NCI-H146 treated with DMSO at 0.1 percent for 48 hours (cell line): ENCODE measurements around the gene PRDX2.

Source experiments
- DNase-seq: peaks from one replicate; lab custom pipeline; 2025; ENCODE audit not compliant: unreplicated experiment; lab: John Stamatoyannopoulos, UW

Gene PRDX2

DNA sequence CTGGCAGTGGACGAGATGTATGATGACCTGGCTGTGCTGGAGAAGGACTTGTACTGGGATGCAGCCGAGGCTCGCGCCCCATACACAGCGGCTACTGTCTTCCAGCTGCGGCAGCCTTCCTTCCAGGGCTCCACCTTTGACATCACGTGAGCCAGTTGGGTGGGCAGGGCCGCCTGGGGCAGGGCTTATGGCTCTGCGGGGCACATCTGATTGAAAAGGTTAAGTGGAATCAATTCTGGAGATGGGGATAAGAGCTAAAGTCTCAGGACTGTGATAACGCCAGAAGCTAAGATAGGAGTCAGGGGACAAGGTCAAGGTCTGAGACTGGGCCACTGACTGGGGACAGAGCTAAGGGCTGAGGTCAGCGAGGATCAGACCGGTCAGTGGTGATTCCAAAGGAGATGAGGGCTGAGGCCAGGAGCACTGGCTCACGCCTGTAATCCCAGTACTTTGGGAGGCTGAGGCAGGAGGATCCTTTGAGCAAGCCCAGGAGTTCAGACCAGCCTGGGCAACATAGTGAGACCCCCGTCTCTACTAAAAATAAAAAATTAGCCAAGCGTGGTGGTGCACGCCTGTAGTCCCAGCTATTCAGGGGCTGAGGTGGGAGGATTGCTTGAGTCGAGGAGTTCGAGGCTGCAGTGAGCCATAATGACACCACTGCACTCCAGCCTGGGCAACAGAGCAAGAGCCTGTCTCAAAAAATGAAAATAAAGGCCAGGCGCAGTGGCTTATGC is 45.3 kb downstream of the PRDX2 start:
- DNase-seq, result no peak

DNA sequence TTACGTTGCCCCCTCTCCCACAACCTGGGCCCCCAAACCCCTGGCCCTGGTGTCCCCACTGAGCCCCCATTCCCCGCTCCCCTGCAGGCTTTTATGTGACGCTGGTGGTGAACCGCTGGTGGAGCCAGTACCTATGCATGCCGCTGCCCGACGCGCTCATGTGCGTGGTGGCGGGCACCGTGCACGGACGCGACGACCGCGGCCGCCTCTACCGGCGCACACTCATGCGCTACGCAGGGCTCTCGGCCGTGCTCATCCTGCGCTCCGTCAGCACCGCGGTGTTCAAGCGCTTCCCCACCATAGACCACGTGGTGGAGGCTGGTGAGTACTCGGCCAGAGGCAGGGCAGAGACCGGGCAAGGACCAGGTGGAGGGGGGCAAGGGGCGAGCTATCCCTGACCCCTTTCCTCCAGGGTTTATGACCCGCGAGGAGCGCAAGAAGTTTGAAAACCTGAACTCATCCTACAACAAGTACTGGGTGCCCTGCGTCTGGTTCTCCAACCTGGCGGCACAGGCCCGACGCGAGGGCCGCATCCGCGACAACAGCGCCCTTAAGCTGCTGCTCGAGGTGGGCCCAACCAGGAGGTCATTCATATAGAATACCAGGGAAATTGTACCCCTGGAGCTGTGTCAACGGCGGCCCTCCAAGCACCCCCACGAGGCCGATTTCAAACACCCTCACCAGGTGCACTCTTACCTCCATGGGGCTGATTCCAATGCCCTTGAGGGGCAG is 47.0 kb downstream of the PRDX2 start:
- no peak for DNase-seq

DNA sequence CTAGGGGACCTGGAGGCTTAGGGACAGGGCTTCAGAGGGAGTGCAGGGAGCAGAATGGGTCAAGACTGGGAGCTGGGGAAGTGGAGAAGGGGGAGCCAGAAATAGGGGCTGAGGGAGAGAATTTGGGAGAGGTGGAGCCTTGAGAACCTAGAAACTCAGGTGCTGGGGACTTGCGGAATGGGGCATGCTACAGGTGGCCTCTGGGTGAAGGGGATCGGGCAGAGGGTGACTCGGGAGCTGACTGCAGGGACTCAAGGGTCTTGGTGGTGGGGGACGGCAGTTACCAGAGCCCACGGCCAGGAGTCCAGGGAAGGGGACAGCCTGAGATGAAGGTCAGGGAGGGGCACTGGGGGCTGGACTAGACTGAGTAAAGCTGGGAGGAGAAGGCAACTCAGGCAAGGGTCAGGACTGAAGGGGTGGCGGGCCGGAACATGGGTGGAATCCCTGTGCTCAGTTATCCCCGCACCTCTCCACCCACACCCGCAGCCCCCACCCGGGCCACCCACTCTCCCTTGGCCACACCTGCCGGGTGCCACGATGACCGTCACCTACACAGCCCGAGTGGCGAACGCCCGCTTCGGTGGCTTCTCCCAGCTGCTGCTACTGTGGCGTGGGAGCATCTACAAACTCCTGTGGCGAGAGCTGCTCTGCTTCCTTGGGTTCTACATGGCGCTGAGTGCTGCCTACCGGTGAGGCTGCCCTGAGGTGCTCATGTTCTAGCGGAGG is 49.4 kb downstream of the PRDX2 start:
- no peak for DNase-seq

DNA sequence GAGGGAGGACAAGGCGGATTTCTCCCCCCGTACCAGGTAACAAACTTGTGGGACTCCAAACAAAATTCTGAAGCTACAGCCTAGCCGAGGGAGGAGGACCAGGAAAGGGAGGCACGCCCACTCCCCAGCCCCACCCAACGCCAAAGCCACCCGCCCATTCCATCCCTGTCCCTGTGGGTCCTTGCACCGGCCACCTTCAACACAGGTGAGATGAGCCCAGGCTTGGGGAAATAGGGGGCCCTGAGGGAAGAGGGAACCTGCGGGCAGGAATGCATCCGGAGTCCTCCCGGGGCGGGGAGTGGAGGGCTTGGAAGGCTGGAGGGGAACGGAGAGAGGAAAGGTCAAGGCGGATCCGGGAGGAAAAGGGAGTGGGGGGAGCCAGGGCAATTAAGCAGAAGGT is 50.0 kb downstream of the PRDX2 start, which contains the start of gene BEST2:
TSS of gene BEST2 (plus strand) at position 157 of the 400 bp plus-strand sequence. CDS start 802 bp downstream, outside the sequence.
- DNase-seq, result no peak

DNA sequence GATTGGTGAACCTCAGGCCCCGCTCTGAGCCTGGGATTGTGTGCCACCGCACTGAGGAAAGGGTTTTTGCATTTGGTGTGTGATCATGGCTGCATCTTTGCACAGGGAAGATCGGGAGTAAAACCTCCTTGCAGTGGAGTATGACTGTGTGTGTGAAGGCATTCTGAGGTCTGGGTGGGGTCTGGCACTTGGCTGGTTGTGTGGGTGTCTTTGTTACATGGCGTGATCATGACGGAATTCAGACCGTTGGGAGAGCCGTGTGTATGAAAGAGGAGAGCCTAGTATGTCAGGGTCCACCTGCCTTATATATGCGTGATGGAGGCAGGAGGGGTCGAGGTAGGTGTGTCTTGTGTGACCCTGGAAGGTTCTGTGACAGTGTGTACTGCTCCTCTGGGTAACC is 50.7 kb downstream of the PRDX2 start:
- no peak for DNase-seq

DNA sequence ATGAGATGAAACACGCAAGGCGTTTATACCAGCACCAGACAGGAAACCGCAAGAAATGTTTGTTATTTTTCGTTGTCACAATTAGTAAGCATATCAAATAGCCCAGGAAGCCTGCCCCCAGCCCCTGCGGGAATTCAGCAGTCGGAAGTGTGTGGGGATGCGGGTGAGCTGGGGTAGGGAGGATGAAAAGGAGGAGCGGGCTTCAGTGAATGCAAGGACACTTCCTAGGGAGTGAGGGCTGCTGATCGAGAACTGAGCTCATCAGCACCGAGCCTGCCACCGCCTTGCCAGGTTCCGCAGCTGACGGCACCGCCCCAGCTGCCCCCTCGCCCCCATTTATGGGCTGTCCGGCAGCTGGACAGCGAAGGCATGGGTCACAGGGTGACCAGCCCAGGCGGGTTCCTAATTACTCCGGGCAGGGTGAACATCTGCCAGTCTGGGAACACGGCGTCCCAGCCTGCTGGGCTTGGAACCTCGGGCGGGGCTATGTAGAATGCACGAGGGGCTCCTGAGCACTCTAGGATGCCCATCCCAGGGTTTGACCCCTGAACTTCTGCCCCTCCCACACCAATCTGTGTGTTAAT is 51.6 kb downstream of the PRDX2 start:
- no peak for DNase-seq

DNA sequence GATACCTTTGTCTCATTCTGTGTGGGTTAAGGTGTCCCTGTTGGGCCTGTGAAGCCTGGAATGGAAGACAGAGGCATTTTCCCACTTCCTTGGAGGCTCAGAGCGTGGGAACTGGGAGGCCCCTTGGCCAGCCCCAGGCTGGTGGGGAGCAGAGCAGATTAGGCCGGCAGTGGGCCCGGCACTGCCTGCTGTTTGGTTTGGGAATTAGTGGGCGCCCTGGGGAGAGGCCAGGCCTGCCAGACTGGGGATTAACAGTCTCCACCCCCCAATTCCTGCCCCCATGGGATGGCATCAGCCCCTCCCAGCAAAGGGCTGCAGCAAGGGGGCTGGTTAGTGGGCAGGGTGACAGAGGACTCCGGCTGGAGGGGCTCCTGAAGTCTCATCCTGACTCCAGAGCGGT is 53.1 kb downstream of the PRDX2 start:
- DNase-seq, result no peak
